Measurements from ENCODE around the gene KIRREL3. TPM values are rescaled to one million over a fixed set of nuclear protein-coding genes. Genes with fewer than 3 reads are reported as not detected.
"Not testable (repeated sequence)": the region's sequence is repeated elsewhere in the genome, so short reads cannot be mapped to it uniquely, and the experiment has no call there.

KIRREL3 gene
- polyA plus RNA-seq, 1 donor: 2.1 TPM

GRCh38 chr11:126400019-126400418 lies 600.6 kb downstream of the KIRREL3 start:
- no peak for DNase-seq

GRCh38 chr11:126398721-126399120 lies 601.8 kb downstream of the KIRREL3 start:
- no peak for DNase-seq

GRCh38 chr11:126398296-126398695 lies 602.3 kb downstream of the KIRREL3 start:
- DNase-seq: no peak

- DNase-seq: no peak
These were observed 603.6 kb downstream of the KIRREL3 start for GRCh38 chr11:126396965-126397364.

- not testable (repeated sequence) for DNase-seq
These were observed 604.3 kb downstream of the KIRREL3 start for GRCh38 chr11:126396266-126396665.

- not testable (repeated sequence) for DNase-seq
These were observed 604.8 kb downstream of the KIRREL3 start for GRCh38 chr11:126395784-126396183.

- not testable (repeated sequence) for DNase-seq
These were observed 605.9 kb downstream of the KIRREL3 start for GRCh38 chr11:126394634-126395072.

- no peak for DNase-seq
These were observed 606.5 kb downstream of the KIRREL3 start for GRCh38 chr11:126394036-126394435.

GRCh38 chr11:126393143-126393542 lies 607.4 kb downstream of the KIRREL3 start:
- DNase-seq: no peak

GRCh38 chr11:126392633-126393013 lies 607.9 kb downstream of the KIRREL3 start:
- no peak for DNase-seq

- DNase-seq: no peak
These were observed 608.5 kb downstream of the KIRREL3 start for GRCh38 chr11:126391970-126392632.

GRCh38 chr11:126391286-126391954 lies 609.1 kb downstream of the KIRREL3 start:
- no peak for DNase-seq

- no peak for DNase-seq
These were observed 610.2 kb downstream of the KIRREL3 start for GRCh38 chr11:126390272-126390867.

- DNase-seq: no peak
These were observed 612.7 kb downstream of the KIRREL3 start for GRCh38 chr11:126387857-126388256.

GRCh38 chr11:126386729-126387071 lies 613.9 kb downstream of the KIRREL3 start:
- not testable (repeated sequence) for DNase-seq

- DNase-seq: no peak
These were observed 614.4 kb downstream of the KIRREL3 start for GRCh38 chr11:126385991-126386728.

- DNase-seq: no peak
These were observed 616.0 kb downstream of the KIRREL3 start for GRCh38 chr11:126384449-126385070.

- no peak for DNase-seq
These were observed 616.9 kb downstream of the KIRREL3 start for GRCh38 chr11:126383339-126384335.

GRCh38 chr11:126382641-126383040 lies 617.9 kb downstream of the KIRREL3 start:
- not testable (repeated sequence) for DNase-seq

- not testable (repeated sequence) for DNase-seq
These were observed 618.6 kb downstream of the KIRREL3 start for GRCh38 chr11:126381960-126382359.

- DNase-seq: no peak
These were observed 619.7 kb downstream of the KIRREL3 start for GRCh38 chr11:126380909-126381308.

Measured in left kidney (tissue), 2 donors.